Activated CD4-positive, CD25-positive, alpha-beta regulatory T cell treated with anti-CD3 and anti-CD28 coated beads, Interleukin-2, amount 50 U/mL, for 72 hours (primary cell): ENCODE results near the gene PPP1R1B.

ENCODE experiments used
- DNase-seq: peaks from one replicate; pipeline ENCODE4 v3.0.0; 2021

PPP1R1B gene

DNA sequence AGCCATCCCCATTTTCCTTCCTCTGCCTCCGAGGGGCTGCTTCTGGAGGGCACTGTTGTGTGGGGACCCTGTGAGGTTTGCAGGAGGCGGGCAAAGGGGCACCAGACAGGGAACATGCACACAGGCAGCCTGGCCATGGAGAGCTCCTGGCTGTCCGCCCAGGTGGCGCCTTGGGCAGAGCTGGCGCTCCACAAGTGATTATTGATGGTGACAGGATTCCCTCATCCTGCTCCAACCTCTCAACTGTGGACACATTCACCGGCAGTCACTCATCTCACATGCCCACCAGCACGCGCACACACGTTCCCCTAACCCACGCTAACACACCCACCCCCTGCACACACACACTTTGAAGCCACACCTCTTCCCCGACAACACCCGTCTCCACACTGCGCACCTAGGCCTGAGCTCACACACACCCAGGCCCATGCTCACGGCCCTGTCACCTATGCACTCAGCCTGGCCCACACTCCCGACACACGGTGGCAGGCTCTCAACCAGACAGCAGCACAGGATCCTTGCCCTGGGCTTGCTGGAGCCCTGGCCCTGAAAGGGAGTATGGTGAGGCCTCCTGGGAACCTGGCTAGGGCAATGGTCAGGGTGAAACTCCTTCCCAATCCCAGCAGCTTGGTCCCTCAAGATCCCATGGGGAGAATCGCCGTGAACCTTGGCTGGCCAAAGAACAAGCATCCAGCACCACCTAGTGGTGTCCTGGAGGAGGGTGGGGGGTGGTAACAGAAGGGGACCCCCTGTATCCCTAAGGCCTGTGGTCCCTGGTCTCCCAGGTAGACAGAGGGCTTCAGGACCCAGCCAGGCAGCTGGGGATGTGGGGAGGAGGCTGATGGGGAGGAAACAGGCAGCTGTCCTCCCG, 45.1 kb downstream of the PPP1R1B start:
- DNase-seq: no peak

DNA sequence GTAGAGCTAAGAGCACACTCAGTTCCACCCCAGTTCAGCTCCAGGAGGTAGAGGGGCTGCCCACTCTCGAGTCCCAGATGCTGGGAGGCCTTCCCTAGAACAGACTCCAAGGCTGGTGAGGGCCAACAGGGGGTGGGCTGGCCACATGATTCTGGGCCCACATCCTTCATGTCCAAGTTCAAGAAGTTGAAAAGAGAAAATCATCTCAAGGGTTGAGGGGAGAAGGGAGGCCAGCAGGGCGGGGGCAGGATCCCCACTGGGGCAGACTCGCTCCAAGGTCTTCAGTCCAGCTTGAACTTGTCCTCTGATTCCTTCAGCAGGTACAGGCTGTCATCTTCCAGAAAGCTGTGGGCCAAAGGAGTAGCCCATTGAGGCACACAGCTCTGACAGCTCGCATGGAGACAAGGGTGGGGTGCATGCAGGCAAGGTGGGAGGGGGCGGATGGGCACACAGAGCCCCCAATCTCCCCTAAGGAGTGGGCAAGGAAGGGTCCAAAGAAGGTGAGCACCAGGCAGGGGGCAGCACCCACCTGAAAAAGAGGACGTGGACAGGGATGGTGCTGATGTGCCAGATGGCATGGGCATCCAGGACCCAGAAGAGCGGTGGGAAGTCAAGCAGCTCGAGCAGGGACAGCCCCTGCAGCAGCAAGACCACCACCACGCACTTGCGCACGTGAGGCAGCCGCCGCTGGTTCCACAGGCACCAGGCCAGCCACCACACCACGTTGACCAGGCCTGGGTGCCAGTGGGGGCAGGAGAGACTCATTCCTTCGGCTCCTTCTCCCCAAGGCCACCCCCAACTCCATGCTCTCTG, 46.0 kb downstream of the PPP1R1B start:
- DNase-seq: no peak

DNA sequence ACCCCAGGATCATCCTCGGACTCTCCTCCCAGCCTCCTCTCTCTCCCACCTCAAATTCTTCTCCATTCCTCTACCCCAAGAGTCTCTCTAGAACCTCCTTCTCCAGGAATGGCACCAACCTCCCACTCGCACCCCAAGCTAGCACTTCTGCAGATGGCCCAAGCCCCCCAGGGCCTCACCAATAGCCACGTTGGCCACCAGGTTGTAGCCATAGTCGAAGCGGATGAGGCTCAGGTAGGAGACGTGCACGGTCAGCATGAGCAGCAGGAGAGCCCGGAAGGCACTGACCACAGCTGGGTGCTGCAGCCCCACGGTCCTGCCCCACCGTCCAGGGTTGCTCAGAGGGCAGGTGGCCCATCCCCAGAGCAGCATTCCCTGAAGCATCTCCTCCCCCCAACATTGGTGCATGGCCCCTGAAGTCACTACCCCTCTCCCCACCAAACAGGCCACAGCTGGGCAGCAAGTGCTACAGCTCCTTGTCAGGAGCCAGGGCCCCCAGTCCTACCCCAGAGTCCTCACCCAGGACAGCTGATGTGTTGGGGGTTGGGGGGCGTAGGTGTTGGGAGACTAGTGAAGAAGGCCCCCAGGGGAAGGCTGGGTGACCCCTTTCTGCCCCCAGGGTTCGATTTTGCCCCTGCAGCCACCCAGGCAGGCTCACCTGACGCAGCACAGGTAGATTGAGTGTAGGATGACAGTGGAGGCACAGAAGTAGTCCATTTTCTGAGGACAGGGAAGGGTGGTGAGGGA, 46.8 kb downstream of the PPP1R1B start:
- no peak for DNase-seq

DNA sequence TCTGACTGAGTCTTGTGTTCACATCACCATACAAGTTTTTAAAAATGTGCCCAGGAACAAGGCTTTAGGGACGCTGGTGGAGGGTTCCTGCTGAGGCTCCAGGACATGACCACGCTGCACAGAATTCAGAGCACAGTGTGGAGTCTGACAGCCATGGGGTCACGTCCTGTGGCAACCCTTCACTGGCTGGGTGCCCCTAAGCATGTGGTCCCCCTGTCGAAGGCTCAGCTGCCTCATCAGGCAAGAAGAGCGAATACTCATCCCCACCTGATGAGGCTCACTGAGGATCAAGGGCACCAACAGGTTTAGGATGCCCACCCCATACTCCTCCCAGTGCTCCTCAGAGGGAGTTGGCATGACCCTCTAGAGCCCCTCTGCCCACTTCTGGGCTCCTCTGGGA, 47.4 kb downstream of the PPP1R1B start:
- DNase-seq: no peak

DNA sequence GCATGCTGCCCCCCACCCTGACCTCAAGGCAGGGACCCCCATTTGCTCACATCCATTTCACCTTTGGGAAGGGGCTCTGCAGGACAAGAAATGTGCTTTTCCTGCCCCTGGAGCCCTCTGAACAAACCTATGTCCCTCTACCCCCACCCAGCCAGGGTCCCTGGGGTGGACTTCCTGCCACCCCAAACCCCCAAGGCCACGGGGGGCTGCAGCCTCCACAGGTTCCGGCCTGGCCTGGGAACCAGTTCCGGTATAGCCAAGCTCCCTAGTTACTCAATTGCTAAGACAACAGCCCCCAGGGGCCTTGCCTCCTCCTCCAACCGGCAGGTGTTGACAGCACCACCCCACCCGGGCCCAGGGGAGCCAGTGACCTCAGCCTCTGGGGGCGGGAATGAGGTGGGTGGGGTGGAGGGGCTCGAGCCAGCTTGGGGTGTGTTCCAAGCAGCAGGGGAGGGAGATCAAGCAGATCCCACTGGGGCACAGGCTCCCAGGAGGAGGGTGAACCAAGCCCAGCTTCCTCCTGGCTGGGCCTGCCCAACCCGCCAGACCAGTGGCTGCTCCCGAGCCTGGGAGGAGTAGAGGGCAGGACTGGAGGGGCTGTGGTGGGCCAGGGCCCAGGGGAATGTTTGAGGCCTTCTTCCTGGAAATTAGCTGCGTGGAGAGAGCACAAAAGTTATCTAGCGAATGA, 48.1 kb downstream of the PPP1R1B start:
- DNase-seq: no peak

DNA sequence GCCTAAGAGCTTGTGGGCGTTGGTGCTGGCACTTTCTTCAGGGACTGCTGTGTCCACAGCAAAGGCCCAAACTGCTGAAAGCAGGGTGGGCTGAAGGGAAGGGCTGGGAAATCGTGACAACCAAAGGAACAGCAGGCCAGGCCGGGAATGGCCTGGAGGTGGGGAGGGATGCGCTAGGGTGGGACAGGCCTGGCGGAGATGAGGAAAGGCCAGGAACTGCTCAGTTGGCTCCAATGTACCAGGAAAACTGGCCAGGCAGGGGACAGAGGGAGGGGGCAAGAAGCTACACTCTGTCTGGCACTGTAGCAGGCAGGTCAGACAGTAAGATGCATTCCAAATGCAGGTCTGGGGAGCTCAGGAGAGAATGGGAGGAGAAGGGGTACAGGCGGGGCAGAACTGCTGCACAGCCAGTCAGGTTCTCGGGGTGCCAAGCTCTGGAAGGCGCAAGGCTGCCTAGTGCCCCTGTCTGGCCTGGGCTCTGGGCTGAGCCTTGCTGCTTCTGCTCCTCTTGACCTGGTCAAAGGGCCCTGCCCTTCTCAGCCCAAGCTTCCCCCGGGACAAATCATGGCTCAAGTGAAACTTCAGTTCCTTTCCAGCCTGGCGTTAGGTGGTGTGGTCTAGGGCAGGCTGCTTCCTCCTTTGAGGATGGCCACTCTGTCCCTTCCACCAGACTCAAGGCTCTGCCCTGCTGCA, 48.8 kb downstream of the PPP1R1B start:
- DNase-seq: no peak

DNA sequence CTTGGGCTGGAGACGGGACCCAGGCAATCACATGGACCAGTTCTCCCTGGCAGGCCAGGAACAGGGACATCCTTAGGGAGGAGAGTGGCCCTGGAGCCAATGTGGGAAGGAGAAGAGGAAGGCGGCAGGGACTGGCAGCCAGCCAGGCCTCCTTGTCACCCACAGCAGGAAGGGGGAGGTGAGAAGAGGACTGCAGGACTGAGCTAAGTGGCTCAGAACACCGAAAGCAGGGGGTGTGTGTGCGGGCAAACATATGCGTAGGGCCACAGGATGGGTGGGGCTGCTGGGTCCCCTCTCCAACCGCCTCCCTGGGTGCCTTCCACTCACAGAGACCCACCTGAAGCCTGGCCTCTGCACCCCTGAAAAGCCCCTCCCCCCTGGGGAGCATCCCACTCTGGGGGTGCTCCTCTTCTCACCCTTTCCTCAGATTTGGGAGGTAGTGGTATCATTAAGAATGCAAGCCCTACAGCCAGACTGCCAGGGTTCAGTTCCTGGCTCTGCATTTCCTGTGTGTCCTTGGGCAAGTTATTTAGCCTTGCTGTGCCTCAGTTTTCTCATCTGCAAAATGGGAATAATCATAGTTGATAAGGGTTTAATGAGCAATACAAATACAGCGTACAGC, 49.6 kb downstream of the PPP1R1B start:
- DNase-seq: no peak

DNA sequence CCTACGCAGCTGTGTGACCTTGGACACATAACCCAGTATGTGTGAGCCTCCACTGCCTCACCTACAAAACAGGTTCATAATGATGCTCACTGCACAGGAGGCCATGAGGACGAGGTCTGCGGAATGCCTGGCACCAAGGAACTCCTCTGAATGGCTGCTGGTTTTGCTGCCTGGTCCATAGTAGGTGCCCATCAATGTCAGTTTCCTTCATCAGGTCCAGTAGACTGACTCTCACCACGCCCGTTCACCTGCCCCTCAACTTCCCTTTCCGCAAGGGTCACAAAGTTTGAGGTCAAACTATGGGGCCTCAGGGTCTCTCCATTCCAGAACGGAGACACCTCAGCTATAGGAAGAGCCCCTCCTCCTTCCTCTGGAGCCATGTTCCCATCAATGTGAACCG, 50.3 kb downstream of the PPP1R1B start:
- no peak for DNase-seq

DNA sequence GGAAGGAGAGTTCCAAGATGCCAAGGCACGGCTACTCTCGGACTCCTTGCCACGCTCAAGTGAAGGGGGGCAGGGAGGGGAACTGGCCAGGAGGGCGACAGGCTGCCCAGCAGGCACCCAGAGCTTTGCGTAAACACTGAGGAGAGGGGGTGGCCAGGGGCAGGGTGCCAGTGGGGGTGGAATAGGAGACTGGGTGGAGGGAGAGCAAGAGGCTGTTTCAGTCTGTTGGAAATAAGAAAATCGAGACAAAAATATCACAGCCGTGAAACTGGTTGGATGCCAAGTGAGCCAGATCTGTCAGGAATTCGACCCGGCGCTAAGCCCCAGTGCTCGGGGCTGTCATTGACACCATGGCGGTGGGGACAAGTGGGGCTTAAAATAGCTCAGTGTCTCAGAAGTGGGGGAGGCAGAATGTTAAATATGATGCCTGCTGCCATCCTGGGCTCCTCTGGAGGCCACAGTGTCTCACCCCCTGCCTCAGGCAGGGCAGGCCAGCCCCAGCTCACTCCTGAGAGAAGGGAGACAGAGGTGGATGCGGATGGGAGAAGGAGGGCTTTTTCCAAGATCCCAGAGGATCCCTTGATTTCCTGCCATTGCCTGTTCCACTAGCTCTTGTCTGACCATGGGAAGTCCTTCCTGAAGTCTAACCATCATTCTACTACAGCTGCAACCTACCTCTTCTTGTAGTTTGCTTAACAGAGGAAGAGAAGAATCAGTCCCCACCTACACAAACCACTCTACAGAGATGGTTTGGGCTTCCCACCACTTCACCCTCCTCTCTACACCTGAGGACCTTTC, 51.0 kb downstream of the PPP1R1B start:
- no peak for DNase-seq

DNA sequence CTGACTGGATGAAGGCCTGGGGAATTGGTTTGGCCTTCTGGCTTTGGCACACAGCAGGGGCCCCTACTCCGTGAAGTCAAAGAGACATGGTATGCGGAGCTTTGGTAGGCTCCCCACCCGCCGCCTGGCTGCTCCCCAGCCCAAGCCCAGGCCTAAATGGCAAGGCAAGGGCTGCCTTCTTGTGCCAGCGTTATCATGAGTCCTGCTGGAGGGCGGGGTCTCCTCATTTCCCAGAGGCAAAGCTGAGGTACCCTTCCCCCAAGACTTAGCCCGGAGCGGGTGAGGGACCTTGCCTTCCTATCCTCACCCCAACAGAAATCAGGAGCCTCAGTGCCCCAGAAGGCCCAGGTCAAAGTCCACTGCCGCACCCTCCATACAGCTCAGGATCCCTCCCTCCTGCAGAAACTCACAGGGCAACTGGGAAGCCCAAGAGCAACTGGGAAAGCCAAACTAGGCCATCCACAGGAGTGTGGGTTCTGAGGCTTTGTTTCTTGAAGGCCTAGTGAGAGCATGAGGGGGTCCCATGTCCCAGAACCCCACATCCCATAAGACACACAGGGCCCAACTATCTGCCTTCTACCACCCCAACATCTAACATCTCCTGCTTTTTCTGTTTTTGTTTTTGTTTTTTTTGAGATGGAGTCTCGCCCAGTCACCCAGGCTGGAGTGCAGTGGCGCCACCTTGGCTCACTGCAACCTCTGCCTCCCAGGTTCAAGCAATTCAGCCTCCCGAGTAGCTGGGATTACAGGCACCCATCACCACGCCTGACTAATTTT, 51.8 kb downstream of the PPP1R1B start:
- DNase-seq: no peak

DNA sequence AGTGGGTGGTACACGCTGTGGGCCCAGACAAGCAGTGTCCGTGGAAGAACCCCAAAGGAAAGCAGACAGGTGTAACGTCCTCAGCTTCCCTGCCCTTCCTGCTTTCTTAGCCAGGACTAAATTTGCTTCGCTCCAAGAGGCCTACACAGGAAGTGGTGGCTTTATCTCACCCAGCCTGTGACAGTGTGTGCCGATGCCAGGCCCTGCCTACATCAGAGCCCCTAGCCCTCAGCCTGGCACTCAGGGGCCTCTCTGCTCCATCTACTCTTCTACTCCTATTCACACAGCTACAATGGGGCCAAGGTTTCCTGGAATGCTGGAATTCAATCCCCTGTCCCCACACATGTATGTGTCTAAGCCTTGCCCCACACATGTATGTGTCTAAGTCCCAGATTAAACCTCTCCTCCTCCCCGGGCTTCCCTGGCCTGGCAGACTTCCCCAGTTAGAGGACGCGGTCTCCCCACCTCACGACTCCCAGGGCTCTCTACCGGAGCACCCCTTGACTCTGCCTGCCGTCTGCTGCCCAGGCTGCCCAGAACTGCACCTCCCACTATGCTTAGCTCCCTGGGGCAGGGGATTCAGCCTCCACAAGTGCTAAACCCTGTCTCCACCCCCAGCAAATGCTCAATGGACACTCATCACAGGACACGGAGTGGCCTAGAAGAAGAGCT, 52.9 kb downstream of the PPP1R1B start:
- DNase-seq: no peak

DNA sequence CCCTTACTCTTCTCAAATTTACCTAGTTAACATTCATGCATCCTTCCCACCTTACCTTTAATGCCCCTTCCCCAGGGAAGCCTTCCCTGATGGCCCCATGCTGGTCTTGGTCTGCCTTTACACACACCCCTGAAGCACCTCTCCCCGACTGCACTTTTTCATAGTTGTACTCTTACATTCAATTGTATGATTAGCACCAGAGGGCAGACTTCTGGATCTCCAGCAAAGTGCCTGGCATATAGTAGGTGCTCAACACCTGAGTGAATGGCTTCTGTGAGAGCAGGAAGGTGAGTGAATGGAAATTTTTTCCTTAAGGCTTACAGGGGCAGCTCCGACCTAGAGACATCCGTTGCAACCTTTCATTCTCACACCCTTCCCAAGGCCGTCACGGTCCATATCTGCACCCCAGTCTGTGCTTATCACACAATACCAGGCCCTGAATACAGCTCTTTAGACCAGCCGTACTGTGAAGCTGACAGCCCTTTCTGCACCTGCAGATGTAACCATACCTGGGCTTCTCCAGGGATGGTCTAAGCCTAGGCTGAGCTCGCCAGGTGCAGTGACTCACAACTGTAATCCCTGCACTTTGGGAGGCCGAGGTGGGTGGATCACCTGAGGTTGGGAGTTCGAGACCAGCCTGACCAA, 56.7 kb downstream of the PPP1R1B start:
- DNase-seq: no peak

DNA sequence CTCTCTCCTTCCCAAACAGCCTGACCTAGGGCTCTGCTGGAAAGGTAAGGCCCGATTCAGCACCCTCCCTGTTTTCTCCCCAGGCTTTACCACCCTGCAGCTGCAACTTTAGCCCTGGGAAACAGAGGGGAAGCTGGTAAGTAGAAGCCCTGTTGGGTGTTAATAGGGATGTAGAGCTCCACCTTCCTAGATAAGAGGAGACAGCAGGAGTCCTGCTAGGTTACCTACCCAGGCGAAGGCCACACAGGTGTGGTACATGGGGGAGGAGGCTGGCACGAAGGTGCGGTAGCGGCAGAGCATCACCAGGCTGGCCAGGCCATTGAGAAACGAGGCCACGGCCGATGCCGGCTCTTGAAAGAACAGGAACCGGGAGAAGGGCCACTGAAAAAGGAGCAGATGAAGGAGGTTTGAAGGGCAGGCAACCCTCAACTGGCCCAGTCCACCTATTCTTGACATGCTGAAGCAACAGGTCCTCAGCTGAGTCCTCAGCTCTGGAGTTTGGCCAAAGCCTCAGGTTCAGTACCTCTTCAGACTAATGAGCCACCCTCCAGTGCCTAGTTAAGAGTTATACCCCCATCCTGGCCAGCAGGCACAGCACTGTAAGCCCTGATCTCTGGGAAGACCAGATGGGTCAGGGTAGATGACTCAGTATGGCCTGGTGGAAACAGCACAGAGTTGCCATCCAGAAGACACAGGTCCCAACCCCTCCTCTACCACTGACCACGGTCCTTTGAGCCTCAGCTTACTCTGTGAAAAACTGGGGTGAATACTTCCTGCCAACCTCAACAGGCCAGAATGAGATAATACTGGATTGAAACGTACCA, 57.8 kb downstream of the PPP1R1B start:
- DNase-seq: no peak
